GM19395 (cell line): Measurements from ENCODE around the gene MLYCD.

Experiments used
- ATAC-seq: cut with Tn5 transposase; IDR thresholded peaks from one replicate; pipeline ENCODE4 v1.9.1; 2021; ENCODE audit warnings: mild to moderate bottlenecking, moderate library complexity; ENCODE audit not compliant: unreplicated experiment

The MLYCD gene

DNA sequence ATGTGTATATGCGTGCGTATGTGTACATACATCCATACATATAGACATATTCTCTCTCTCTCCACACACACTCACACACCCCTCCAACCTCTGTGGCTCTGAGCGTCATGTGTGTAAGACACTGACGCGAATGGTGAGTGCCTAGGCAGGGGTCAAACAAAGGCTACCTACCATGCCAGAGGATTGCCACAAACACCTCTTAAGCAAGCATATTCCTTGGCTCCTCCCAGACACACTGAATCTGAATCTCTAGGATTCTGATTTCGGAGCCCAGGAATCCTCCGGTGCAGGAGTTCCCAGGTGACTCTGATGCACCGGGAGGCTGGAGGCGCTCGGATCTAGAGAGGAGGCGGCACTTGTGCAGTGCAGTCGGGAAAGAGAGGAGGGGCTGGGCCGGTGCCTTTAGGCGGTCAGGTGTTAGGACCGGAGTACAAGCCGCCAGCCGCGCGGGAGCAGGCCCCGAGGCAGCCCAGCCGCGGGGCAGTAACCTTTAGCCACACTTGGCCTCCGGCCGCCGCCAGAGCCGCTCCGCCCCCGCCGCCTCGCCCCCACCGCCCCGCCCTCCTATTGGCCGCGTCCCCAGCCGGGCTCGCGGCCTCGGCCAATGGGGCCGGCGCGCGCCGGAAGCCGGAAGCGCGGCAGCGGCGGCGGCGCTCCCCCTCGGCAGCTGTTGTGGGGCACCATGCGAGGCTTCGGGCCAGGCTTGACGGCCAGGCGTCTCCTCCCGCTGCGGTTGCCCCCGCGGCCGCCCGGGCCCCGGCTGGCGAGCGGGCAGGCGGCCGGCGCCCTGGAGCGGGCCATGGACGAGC lies at the start of gene MLYCD:
TSS of gene MLYCD (plus strand) at position 653 of the 809 bp plus-strand sequence. CDS start at position 683, 30 bp downstream.
- ATAC-seq: peak; percentile 84

DNA sequence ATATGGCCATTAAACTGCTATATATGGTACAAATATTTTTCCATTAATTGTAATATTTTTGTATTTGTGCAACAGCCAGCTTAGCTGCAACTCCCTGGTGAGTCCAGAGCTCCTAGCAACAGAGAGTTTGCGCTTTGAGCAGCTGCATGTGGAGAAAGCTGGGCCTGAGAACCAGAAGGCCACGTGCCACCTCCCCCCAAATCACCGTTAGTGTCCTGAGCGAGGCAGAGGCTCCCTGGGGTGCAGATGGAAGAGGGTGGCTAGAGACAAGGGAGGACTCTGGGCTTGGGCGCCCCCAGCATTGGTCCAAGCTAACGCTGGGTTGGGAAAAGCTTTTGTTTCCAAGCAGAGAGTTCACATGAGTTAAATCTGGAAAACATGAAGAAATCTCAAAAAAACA lies 49.5 kb upstream of the MLYCD start:
- ATAC-seq: no peak

DNA sequence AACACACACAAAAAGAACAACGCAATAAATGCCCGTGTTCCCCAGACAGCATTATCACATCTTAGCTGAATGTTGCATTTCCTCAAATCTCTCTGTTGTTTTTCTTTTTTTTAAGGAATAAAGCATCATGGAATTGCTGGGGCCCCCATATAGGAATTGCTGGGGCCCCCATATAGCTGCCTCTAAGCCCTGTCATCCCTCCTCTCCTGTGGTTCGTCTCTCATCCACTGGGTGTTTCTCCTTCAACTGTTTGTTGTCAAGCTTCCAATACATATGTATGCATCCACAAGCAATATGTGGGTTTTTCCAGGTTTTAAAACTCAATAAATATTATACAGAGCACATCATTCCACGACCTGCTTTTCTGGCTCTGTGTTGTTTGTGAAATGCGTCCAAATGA lies 48.0 kb upstream of the MLYCD start:
- ATAC-seq: no peak

DNA sequence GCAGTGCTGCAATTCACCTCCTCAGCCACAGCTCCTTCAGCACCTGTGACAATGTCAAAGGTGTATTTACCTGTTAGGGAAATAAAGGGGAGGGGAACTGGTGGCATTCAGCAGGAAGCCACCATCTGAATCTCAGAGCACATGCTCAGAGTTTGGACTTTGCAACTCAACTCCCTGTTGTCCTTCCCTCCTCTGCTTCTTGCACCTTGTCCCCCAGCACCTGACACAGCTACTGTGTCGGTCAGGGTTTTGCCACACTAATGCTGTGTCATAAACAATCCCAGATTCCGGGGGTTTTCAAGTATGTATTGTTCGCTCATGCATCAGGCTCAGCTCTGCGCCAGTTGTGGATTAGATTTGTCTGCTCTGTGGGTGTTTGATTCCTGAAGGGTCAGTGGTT lies 47.4 kb upstream of the MLYCD start:
- ATAC-seq: no peak

DNA sequence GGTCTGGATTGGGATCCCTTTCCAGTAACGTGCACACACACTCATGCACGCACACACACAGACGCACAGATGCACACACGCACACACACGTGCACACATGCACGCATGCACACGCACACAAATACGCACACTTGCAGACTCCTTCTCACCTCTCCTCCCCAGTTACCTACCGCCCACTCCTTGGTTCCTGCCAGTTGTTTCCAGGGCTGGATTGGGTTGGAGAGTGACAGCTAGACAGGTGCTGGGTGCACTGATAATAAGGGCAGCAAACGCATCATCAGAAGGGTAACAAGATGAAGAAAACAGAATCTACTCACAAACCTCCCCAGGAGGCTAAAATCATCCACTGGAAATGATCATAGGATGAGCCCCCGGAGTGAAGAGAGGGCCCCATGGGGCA lies 46.1 kb upstream of the MLYCD start:
- no peak for ATAC-seq

DNA sequence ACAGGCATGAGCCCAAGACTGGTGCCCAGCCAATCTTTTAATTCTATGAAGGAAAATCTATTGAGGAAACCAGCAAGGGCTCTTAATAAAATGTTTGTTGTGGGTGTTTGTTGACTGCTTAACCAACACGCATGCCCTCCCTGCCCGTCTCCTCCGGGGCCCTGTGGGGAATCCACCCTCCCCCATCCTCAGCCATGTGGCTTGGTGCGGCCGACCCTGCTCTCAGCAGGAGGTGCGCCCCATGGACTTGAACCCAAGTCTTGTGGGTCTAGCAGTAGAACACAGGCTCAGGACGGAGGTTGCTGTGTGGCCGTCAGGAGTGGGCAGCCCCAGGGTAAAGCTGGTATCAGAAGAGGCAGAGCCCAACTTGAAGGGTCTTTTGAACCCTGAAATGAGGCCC lies 45.1 kb upstream of the MLYCD start:
- ATAC-seq: no peak

DNA sequence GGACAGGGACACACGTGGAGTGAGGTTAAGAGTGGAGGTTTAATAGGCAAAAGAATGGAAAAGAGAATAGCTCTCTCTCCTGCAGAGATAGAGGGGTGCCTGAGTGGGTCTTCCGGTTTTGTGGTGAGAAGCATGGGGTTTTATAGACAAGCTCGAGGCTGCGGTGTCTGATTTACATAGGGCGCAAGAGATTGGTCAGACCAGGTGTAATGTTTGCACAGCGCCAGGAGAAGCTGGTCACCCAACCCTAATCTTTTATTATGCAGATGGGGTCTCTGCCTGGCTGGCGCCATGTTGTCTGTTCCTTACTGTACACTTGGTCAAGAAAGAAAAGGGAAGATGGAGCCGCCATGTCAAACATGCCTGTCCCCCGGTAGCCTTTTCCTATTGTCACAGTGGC lies 44.5 kb upstream of the MLYCD start:
- ATAC-seq: no peak

DNA sequence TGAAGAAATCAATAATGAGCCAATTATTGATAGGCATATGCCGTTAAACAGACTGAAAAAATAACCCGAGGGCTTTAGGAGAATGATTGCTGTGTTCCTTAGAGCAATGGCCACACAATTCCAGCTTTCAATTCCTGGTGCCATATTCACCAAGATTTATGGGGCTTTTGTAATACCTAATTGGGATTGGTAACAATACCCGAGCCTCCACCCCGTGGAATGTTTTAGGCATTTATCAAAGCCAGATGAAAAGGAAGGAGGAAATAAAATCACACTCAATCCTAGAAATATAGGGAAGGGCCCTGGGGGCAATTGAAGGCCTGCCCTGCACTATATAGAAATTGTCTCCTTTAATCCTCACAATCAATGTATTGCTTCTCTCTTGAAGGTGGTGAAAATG lies 42.1 kb upstream of the MLYCD start:
- no peak for ATAC-seq

DNA sequence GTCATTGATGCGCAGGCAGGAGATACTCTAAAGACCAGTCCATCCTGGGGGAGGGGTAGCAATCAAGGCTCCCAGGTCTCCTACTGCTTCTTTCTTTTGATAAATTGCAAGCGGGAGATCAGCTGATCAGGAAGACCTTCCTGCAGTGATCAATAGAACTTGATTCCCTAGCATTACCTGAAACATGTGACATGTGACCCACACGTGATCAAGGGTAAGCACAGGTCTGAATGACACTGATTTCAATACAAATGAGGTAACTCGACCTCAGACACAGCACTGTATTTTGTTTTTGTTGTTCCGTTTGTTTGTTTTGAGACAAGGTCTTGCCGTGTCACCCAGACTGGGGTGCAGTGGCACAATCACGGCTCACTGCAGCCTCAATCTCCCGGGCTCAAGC lies 39.6 kb upstream of the MLYCD start:
- no peak for ATAC-seq

DNA sequence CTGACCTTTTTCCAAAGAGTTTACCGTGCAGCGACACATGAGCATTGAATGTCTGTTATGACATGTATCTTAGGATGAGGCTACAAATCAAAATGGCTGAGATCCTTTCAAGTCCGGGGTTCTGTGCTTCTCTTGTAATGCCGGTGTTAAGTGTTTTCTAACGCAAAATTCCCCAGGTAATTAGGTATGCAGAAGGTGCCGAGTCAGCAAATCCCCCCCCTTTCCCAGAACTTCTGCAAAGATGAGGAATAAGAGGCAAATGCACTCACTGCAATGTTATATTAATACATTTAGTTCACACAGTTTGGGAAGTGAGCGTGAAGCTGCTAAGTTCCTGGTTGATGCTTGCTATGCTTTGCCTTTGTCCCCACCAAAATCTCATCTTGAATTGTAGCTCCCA lies 36.3 kb upstream of the MLYCD start:
- no peak for ATAC-seq

DNA sequence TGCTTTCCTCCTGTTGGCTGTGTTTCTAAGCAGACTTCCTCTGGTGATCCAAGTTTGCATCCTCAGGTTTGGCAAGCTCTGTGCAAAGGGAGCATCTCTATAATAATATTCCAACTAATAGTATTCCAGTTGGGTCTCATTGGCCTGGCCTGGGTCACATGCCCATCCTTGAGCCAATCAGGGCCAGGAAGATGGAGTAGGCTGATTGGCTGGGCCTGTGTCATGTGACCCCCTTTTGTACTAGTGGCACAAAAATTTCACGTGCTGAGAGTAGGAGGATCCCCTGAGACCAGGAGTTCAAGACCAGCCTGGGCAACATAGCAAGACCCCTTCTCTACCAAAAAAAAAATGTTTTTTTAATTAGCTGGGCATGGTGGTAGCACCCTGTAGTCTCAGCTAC lies 35.2 kb upstream of the MLYCD start:
- no peak for ATAC-seq

DNA sequence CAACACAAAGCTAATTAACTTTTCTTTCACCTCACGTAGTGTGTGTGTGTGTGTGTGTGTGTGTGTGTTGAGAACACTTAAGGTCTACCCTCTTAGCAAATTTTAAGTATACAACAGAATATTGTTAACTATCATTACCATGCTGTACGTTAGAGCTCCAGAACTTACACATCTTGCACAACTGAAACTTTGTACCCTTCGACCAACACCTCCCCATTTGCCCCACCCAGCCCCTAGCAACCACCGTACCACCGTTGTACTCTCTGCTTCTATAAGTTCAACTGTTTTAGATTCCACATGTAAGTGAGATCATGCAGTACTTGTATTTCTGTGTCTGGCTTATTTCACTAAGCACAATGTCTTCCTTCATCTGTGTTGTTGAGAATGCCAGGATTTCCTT lies 28.1 kb upstream of the MLYCD start:
- ATAC-seq: no peak

DNA sequence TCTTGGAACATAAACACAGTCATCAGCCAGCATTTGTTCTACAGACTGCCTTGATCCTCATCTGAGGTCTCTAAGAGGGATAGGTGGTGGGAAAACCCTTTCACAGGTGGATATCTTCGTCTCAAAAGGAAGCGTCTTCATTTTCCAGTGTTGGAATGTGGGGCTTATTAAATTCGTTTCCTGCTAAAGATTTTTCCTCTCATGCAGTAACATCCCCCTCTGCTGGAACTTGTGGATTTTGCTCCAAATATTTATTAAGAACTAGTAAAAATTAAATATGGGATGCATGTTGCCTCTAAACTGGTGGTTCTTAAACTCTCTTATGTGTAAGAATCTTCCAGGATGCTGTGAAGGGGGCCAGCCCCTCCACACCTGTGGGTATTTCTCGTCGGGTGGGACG lies 20.1 kb upstream of the MLYCD start:
- ATAC-seq: no peak

DNA sequence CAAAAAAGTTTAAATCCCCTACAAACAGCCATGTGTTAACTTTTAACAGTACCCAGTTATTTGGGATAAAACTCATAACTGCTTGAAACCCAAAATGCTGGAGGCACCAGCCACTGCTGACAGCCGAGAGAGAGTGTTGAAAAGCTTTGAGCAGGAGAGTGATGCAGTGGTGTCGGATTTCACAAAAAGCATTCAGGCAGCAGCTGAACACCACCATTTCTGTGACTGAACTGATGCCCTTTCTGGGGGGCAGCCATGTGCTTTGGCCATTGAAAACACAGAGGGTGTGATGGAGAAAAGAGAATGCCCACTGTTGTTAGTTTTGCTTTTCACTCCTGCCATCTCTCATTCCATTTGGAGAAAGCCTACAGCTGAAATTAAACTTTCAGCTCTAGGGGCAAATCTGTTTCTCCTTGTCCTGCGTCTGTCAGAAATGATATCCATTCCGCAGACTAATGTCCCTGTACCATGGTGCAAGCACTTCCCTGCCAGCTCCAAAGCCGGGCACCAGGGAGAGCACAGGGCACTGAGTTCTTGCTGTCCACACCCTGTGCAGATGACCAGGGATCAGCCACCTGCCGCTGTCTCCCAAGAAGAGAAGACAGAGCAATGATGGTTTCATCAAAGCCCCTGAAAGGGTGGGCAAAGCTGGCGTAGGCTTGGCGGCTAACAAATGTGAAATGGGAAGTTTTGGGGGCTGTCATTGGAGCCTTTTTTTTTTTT lies 16.6 kb upstream of the MLYCD start:
- no peak for ATAC-seq

DNA sequence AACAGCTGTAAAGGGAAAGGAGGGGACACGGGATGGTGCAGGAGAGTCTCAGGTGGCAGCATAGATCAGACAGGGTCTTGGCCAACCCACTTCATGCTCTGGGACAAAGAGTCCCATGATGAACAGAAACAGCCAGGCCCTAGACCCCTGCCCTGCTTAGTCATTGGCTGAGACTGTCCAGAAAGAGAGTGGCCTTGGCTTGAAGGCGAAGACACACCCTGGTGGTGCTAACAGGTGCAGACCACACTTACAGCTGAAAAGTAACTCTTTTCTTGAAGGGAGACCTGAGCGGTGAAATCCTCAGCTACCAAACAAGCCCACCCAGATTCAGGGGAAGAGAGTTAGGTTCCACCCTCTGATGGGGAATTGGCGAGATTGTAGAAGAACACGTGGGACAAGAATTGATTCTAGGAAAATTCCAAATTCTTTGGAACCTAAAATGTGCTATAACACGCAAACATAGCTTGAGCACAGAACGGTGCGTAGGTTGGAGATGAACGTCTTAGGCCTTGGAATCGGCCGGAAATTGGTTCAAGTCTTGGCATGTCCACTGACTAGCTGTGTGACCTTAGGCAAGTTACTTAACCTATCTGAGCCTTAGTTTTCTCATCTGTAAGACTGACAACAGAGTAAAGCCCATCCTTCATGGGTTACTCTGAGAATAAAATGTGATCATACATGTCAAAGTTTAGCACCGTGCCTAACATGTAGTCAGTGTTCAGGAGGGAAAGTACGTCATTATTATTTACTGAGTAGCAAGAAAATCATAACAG lies 12.5 kb upstream of the MLYCD start:
- ATAC-seq: no peak

DNA sequence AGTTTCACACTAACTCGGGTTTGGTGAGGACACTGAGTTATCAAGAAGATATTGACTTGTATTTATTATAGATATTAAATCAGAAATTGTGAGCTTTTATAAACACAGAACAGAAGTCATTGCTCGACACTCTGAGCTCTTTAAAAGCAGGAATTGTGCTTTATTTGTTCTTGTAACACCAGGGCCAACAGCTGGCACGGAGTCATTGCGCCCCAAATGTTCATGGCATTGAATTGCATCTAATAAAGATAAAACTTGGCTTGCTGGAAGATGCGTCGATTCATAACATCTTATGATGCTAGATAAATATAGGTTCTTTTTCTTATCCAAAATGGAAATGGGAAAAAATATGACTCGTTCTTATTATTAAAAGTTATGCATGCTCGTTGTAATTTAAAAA lies 11.8 kb upstream of the MLYCD start:
- no peak for ATAC-seq

DNA sequence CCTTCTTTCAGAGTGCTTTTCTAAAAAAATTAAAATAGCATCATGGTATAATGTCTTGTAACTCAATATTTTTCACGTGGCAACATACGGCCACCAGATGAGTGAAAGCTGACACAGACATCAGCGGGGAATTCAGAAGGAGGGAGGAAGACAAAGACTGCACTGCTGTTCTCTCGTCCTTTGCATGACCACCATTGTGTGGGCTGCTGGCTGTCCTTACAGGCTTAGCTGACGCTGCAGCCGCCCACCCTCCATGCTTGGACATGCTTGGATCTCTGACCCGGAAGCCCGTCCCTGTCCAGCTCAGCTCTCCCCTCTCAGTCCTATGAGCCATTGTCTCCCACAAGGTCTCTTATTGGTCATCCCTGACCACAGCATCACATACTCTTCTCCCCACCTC lies 11.4 kb upstream of the MLYCD start:
- no peak for ATAC-seq

DNA sequence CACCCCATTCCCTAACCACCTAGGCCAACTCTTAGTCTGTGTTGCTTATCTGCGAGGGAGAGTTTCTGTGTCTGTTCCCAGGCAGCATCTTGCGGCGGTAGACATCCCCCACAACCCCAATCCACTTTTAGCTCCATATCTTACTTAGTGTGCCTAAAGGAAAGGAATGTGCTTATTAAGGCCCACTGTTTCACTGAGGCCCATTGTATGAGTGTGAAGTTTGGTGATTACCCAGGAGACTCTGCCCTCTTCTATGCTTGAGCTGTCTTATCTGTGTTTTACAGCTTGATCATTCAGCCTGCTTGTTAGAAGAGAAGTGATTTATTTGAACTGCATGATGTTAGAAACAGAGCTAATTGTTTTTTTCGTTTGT lies 10.3 kb upstream of the MLYCD start:
- no peak for ATAC-seq

DNA sequence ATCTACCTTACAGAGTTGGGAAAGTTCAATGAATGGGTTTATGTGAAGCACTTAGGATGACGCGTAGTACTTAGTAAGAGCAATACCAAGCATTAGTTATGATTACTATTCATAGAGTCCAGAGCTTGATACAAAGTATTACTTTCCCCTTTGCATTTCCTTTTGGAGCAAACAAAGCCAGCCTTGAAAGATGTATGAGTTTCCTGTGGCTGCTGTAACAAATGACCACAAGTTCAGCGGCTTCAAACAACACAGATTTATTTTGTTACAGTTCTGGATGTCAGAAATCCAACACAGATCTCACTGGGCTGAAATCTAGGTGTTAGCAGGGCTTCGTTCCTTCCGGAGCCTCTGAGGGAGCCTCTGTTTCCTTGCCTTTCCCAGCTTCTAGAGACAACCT lies 8.6 kb upstream of the MLYCD start:
- no peak for ATAC-seq

DNA sequence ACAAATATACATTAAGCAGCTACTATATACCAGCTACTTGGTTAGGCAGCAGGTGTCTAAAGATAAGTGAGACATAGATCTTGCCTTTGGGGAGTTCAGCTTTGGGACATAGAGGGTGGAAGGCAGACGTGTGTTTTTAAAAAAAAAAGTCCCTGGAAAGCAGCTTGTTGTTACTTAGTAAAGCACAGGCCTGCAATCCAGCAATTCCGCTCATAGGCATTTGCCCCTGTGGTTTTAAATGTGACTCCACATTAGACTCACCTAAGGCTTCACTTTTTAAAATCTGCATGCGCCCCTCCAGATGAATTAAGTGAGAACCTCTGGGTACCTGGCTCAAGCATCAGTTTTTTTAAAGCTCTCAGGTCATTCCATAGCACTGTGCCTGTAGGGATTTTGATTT lies 7.2 kb upstream of the MLYCD start:
- ATAC-seq: no peak

DNA sequence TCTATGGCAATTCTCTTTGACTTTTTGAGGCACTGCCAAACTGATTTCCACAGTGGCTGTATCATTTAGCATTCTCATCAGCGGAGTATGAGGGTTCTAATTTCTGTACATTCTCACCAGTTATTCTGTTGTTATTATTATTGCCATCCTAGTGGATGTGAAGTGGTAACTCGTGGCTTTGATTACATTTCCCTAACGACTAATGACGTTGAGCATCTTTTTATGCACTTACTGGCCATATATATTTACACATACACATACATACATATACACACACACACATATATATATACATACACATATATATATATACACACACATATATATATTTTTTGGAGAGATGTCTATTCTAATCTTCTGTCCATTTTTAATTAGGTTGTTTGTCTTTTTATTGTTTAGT lies 3.7 kb upstream of the MLYCD start:
- no peak for ATAC-seq

DNA sequence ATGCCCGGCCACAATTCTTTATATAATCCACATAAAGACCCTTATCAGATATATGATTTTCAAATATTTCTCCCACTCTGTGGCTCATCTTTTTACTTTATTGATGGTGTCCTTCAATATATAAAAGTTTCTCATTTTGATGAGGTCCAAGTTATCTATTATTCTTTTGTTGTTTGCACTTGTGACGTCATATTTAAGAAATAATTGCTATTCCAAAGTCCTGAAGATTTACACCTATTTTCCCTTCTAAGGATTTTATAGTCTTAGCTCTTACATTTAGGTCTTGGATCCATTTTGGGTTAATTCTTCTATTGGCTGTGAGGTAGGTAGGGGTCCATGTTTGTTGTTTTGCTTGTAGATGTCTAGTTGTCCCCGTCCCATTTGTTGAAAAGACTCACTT lies 3.0 kb upstream of the MLYCD start:
- no peak for ATAC-seq
